ENCODE results near the gene NSF.
"Not testable (repeated sequence)": the region's sequence is repeated elsewhere in the genome, so short reads cannot be mapped to it uniquely, and the experiment has no call there.

NSF gene

DNA sequence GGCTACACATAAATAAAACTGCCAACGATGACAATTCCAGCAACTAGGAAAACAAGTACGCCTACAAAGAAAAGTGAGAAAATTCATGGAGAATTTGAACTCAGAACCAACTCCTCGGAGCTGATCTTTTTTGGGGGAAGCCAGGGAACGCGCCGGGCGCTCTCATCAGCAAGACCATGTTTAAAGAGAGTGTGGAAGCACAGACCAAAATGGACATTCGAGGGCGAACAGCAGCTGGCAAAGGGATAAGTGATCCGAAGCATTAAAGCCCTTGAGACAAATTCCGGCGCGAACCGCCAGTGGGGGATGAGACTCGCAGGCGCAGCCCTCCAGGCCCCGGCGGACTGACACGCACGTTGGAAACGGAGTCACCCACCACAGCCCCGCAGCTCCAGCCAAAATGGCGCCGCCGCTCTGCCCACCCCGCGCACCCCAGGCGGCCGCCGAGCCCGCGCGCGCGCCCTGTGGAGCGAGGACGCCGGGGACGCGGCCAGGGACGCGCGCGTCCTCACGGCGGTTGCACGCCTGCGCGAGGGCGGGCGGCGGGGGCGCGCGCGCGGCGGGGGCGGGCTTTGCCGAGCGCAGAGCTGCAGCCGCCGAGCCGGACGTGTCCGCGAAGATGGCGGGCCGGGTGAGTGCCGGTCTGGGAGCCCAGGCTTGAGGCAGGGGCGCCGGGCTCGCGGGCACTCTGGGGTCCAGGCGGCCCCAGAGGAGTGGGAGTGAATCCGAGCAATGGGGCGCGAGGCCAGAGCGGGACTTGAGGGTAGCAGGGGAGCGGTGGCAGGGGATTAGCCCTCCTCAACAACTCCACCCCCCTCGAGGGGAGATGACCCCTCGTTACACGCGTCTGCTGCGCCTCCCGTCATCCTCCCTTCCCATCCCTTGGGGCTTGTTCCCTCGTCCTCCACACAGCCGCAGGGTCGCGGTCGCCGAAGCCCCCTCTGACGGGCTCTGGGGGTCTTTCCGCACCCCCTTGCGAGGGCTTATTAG lies at the start of gene NSF:
TSS of gene NSF (plus strand) at position 513 of the 990 bp plus-strand sequence. CDS start at position 620, 107 bp downstream.
- DNase-seq: not testable (repeated sequence)

DNA sequence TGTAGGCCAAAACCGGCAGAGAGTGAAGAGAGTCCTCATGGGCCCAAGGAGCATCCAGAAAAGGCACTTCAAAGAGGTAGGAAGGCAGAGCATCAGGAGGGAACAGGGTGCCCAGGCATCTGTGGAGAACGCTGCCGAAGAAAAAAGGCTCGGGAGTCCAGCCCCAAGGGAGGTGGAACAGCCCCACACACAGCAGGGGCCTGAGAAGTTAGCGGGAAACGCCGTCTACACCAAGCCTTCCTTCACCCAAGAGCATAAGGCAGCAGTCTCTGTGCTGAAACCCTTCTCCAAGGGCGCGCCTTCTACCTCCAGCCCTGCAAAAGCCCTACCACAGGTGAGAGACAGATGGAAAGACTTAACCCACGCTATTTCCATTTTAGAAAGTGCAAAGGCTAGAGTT lies 41.9 kb upstream of the NSF start:
- DNase-seq: not testable (repeated sequence)

DNA sequence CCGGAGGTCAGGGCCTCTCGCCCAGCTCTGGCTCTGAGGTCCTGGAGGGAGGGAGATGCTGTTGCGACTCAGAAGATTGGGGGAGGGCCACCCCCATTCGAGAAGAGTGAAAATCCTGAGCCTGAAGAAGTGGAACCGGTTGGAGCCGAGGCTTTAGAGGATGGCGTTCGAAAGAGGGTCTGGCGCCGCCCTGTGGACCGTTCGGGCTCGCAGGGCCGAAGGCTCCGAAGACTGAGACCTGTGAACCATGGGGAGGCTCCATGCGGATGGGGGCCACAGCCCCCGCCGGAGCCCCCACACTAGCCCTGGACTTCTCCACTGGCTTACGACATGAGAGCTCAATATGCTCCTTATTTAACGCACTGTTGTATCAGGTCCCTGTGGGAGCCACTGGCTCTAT lies 31.3 kb upstream of the NSF start:
- not testable (repeated sequence) for DNase-seq

DNA sequence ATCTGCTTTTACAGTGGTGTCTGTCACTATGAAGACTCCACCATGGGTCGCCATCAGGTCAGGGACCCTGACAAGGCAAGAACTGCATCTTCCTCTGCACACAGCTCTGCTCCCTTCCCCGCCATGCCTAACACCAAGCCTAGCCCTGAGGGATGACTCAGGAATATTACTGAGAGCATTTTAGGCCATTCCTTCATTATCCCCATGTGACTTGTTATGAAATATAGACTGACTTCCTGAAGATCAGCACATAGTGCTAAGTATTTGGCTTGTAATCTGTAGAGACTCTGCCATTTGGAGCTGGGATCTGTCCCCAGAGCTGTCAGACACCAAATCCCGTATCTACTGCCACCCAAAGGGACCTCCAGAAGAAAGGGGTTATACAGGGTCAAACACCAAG lies 30.4 kb upstream of the NSF start:
- not testable (repeated sequence) for DNase-seq

DNA sequence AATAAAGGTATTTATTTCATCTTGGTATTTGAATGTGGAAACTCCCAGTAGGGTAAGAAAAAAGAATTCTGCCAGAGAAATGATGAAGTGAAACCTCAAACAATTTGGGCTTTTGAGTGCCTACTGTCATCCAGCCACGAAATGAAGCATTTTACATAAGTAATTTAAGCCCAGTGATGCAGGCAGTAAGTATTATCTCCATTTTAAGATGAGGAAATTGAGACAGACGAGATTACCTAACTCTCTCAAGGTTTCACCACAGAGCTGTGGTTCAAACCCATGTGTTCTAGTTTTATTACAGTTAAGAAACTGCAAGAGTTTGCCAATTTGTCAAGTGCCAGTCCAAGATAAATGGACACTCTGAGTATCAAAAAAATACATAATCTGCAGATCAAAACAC lies 24.2 kb upstream of the NSF start:
- not testable (repeated sequence) for DNase-seq

DNA sequence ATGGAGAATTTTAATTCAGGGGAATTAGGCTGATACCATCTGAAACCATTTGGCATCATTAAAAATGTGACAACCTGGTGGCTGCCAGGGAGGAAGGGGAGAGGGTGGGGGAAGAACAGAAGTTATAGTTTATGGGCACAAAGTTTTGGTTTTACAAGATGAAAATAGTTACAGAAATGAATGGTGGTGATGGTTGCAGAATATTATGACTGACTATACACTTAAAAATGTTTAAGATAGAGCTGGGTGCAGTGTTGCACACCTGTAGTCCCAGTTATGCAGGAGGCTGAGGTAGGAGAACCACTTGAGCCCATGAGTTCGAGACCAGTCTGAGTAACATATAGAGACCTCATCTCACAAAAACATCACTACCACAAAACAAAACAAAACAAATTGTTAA lies 23.5 kb upstream of the NSF start:
- not testable (repeated sequence) for DNase-seq

DNA sequence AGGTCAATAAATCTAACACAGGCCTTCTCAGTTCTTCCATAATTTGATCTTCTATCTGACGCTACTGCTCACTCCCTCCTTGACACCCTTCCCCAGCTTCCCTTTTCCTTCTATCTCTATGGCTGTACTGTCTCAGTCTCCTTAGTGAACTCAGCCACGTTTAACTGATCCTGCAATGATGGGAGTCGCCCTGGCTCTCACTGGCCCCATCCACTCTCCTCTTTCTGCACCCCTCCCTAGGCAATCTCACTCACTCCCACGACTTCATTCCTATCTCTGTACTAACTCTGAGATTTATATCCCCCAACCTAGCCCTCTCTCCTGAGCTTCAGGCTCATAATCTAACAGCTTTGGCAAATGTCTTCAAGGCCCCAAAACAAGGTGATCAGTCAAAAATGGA lies 18.7 kb upstream of the NSF start:
- not testable (repeated sequence) for DNase-seq

DNA sequence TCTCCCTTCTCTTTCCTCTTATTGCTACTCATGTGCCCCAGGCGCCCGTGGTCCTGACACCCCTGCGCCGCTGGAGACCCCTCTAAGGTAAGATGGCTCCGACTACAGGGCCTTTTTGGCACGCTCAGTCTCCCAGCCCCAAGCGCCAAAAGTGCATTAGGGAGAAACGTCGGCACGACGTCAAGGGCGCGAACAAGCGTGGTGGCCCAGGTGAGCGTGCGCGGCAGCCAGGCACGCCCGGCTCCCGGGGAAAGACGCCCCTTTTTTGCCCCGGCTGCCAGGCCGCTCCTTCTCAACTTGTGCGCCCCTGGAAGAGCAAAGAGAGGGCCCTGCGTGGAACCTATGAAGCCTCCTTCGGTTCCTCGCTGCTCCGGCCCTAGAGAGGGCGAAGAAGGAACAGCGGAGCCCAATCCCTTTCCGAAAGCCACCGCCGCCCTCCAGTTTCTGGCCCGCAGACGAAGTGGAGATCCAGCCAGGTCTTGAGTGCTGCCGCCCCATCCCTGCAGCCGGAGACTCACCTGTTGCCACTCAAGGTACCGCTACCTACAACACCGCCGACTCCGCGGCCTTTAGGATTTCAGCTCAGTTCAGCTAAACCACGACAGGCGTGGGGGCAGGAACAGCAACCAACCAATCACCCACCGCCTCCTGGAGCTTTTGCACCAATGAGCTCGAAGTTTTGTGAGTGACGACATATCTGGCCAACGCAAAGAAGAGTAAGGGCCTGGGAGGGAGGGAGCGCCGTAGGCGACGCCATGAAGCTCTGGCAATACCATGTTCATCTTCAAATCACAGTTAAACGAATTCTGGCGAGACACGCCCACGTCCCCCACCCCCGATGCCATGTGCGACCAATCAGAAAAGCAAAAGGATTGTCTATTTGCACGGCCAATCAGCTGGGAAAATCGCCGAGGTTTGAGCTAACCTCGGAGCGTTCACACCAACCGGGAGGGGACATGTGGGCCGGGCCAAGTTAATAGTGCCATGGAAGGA lies 11.1 kb upstream of the NSF start, which contains the start of gene ARL17A:
TSS of gene ARL17A (minus strand) at position 609 of the 993 bp plus-strand sequence. CDS start 3,369 bp downstream, outside the sequence.
- DNase-seq: peak; percentile 75

DNA sequence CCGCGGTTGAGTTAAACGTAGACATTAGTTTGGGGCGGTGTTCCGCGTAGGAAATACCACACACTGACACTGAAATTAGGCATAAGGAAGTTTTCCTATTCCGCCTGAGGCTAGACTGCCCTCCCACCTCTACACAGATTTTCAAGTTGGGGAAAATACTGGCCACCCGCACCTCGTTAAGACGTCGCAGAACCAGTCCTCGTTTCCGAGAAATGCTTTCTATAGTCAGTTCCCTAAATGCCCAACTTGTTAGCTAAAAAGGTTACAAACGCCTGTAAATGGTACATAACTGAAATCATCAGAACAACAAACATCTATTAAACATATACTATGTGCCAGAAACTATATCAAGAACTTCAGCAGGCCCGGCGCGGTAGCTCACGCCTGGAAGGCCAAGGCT lies 10.4 kb upstream of the NSF start:
- DNase-seq: not testable (repeated sequence)

DNA sequence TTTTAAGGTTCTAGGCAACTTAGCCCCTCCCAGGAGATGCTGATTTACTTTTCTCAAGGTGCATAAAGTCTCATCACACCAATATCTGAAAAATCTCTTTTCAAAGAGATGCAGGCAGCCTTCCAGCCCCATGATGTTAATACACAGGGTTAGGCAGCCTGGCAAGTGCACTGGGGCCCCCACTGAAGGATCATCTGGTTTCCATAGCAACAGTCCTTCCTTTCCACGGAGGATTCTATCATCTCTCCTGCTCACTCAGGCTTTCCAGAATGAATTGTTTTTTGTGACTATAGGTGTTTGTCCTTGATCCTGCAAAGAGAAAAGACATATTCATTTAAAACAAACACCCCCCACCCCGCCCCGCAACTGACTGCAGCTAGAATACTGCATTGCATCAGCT lies 5.0 kb upstream of the NSF start:
- not testable (repeated sequence) for DNase-seq

DNA sequence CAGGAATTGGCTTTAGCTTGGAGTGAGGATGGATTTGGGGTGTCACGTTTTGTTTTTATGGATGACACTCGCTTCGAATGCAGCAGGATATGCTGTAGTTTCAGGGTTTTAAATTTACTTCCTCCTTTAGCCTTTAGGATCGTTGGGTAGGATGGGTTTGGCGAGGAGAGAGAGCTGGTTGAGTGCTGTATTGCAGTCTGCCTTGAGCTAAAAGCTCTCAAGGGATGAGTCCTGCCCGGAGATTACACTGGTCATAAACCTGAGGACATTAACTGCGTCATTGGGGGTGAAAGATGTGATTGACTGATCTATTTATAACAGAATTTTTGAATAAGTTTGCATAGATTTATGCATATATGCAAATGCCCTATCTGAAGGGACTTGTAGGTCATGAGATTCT lies 863 bp downstream of the NSF start:
- DNase-seq: not testable (repeated sequence)

DNA sequence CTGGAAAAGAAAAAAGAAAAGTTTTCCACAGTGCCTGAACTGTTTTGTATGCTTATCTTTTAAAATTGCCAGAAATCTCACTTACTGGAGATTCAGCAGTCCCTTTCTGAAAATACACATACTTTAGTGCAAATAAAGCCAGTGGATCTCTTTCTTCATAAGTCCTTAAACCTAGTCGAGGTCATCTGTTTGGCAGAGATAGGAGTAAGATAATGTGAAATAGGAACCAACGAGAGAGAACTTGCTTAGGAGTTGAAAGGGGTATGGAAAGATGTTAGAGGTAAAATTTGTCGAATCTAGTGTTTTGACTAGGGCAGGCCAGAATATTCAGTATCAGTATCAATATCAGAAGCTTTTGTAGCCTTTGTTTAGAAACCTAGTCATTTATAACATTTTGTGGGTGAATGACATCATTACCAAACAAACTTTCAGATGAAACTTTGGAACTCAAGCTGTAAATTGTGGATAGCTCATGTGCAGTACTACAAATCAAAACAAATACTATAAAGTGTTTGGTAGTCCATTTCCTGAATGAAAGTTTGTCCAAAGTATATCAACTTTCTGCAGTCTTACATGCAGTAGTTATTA lies 8.0 kb downstream of the NSF start:
- not testable (repeated sequence) for DNase-seq

DNA sequence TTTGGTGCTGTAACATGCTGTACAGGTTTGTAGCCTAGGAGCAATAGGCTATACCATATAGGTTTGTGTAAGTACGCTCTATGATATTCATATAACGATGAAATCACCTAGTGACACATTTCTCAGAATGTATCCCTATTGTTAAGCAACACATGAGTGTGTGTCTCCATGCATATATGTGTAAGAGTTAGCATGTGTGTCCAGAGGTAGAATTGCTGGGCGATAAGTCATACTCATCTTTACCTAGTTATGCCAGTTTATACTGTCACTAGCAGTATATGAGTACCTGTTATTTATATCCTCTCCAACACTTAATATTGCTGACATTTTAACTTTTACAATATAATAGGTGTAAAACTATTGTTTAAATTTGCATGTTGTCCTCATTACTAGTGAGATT lies 10.3 kb downstream of the NSF start:
- DNase-seq: not testable (repeated sequence)

DNA sequence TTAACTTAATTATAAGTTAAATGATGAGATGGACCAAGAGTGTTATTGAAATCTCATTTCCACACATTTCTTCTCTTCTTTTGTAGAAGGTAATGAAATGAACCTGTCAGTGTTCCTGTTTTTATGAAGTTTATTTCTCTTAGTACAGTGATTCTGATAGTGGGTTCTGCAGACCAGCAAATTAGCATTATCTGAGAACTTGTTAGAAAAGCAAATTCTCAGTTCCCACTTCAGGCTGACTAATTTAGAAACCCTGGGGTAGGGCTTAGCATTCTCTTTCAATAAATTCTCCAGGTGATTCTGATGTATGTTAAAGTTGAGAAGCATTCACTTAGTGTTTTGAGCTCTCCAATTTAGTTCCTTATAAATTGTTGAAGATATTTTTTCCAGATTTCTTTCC lies 12.7 kb downstream of the NSF start:
- not testable (repeated sequence) for DNase-seq

DNA sequence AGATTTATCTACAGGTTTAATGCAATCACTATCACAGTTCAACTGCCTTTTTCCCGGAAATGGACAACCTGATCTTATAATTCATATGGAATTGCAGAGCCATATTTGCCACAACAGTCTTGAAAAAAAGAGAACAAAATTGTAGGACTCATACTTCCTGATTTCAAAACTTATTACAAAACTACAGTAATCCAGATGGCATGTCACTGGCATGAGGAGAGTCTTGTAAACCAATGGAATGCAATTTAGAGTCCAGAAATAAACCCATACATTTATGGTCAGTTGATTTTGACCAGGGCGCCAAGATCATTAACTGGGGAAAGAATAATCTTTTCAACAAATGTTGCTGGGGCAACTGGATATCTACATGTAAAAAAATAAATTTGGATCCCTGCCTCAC lies 20.8 kb downstream of the NSF start:
- not testable (repeated sequence) for DNase-seq

DNA sequence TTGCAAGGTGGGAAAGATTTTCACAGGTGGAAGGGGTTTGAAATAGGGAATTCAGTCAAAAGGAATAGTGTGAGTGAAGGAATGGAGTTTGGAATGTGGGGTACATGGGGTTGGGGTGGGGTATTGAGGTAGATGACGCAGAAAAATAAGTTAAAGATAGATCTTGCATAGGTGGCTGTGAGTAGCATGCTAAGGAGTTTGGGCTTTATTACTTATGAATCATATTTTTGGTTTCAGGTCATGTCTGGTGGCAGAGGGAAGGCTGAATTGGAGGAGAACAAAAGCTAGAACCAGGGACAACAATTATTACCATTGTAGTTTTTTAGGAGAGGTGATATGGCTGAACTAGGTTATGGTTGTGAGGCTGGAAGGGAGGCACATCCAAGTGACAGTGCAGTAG lies 23.4 kb downstream of the NSF start:
- DNase-seq: not testable (repeated sequence)

DNA sequence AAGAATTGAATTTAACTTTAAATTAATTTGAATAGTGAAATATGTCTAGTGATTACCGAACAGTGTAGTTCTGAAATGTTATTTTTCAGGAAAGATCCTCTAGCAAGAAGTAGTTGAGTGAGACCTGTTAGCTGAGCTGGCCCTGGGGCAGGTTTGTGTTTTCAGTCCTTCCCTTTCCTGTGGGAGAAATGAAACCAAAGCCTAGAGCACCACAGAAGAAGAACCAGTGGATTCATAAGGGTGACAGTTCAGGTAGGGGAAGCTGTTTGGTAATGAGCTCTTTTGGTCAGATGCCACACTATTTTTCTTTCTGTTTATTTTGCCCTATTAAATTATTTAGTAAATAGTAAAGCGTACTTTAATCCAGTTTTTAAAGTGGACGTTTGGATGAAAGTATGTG lies 26.7 kb downstream of the NSF start:
- not testable (repeated sequence) for DNase-seq

DNA sequence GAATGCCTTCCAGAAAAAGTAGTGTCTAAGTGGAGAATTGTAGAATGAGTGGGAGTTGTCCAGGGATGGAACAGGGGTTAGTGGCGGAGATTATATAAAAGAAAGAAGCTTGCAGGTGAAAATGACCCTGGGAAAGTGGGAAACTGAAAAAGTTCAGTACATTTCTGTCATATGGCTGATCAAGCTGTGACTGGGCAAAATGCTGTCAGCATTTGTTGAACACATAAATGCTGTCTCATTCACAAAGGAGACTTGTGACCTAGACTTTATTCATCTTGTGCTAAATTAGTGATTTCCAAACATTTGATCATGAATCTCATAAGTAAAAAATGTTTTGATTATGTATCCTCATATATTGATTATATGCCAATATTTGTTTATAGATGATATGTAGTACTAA lies 28.5 kb downstream of the NSF start:
- not testable (repeated sequence) for DNase-seq

DNA sequence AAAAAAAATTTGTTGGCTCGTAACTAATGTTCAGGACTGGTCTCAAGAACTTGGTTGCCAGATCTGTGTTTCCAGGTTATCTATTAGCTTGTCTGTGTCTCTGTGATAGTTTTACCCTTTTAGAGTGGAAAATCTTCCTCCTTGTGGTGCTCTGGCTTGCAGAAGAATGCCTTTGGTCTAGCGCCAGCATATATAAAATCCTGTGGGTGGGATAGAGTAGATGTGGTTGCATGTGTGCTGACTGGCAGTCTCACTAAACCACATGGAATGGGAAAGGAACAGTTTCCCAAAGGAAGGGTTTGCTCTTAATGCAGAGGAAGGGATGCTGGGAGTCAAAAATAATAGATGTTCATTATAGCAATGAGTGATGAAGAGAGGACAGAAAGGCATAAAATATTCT lies 33.3 kb downstream of the NSF start:
- DNase-seq: not testable (repeated sequence)

DNA sequence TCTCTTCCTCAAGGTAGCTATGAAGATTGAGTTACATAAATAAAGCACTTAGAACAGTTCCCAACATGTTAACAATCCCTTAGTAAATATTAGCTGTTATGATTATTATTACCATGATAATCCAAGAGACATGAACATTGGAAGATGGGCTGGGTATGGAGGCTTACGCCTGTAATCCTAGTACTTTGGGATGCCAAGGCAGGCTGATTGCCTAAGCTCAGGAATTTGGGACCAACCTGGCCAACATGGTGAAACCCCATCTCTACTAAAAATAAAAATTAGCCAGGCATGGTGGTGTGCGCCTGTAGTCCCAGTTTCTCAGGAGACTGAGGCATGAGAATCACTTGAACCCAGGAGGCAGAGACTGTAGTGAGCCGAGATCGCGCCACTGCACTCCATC lies 34.3 kb downstream of the NSF start:
- not testable (repeated sequence) for DNase-seq

DNA sequence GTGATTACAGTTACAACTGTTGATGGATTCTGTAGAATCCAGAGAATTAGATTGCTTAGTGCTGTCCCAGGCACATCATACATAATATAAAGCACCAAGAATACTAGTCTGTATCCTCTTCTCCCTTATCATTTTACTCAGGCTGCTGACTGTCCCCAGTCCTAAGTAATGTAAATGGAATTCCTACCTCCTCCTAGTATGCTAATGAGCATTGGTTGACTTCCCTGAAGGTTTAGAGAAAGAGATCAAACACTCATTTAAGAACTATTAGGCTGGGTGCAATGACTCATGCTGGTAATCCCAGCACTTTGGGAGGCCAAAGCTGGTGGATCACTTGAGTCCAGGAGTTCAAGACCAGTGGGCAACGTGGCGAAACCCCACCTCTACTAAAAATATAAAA lies 37.0 kb downstream of the NSF start:
- DNase-seq: not testable (repeated sequence)

DNA sequence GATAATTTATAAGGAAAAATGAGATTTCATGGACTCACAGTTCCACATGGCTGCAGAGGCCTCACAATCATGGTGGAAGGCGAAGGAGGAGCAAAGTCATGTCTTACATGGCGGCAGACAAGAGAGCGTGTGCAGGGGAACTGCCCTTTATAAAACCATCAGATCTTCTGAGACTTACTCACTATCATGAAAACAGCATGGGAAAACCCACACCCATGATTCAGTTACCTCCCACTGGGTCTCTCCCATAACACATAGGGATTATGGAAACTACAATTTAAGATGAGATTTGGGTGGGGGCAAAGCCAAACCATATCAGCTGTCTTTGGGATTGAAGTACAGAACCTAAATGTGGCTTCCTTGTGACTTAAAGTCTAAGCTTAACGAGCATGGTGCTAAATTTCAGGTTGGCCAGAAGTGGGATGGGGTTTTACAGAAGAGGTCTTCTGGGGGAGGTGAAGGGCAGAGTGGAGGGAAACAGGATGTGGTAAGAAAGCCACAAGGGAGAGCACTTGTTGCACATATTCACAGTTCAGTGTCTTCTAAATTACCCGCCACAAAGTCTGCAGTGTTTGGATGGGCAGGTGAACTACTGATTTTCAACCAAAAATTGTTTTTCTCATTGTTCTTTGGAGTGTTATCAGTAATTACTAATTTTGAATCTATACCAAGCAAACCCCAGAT lies 38.4 kb downstream of the NSF start:
- DNase-seq: not testable (repeated sequence)
